Measurements from ENCODE around the gene AEBP2.

The AEBP2 gene

GRCh38 chr12:19490908-19491307 is 51.6 kb downstream of the AEBP2 start:
- Histone ChIP-seq H3K27me3 (ENCODE audit: low read depth, low read length) (no peaks in the 10 kb centered on the region), H3K27ac (ENCODE audit: low read length) (no peak overlapping the region), H3K79me2 (ENCODE audit: low read length) (peaks cover 82% of the 10 kb centered on the region), H4K20me1 (ENCODE audit: insufficient read depth, low read length) (peaks cover 20% of the 10 kb centered on the region), H3K4me2 (ENCODE audit: low read length) (no peak overlapping the region), H3K9ac (ENCODE audit: low read length) (no peak overlapping the region), H3K36me3 (replicated peaks; ENCODE audit: low read depth, low read length) (peaks cover 22% of the 10 kb centered on the region), H3K4me1 (ENCODE audit: low read length) (0 out of 2 replicates have a peak, but pooled peaks cover 3% of the 10 kb centered on the region), H3K9me3 (ENCODE audit: insufficient read depth, low read length) (no peaks in the 10 kb centered on the region), H3K4me3 (ENCODE audit: low read length) (no peak overlapping the region), H2AFZ (ENCODE audit: low read depth, low read length) (no peak overlapping the region)
- TF ChIP-seq EZH2phosphoT487 (IDR thresholded peaks at IDR 0.05; ENCODE audit: low read depth), result no peak
- no peak for TF ChIP-seq CTCF (IDR thresholded peaks at IDR 0.05; ENCODE audit: low read depth, low read length)

DNA sequence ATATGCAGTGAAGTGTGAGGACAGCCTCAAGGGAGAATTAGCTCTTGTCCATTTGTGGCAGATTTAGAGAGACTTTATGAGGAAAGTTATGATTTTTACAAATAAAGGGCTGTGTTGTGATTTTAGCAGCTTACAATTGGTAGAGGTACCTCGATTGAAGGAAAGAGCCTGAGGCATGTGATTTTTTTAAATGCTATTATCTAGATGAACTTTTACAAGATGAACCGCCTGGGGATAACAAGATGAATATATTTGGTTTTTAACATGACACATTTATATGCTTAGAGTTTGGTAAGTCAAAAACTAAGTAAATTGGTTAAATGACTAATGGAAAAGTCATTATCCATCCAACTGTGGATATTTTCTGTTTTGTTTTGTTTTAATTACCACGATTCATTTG is 52.6 kb downstream of the AEBP2 start:
- peaks cover 75% of the 10 kb centered on the region for H3K79me2 ChIP-seq (ENCODE audit: low read length)
- TF ChIP-seq EZH2phosphoT487 (IDR thresholded peaks at IDR 0.05; ENCODE audit: low read depth) (no peak), CTCF (IDR thresholded peaks at IDR 0.05; ENCODE audit: low read depth, low read length) (no peak)
- no peak overlapping the region for H3K4me3 ChIP-seq (ENCODE audit: low read length)
- H3K27ac ChIP-seq (ENCODE audit: low read length), result no peak overlapping the region
- H2AFZ ChIP-seq (ENCODE audit: low read depth, low read length), result no peak overlapping the region
- no peaks in the 10 kb centered on the region for H3K27me3 ChIP-seq (ENCODE audit: low read depth, low read length)
- no peaks in the 10 kb centered on the region for H3K9me3 ChIP-seq (ENCODE audit: insufficient read depth, low read length)
- H3K4me2 ChIP-seq (ENCODE audit: low read length), result no peak overlapping the region
- 0 out of 2 replicates have a peak, but pooled peaks cover 3% of the 10 kb centered on the region for H3K4me1 ChIP-seq (ENCODE audit: low read length)
- peaks cover 16% of the 10 kb centered on the region for H3K36me3 ChIP-seq (replicated peaks; ENCODE audit: low read depth, low read length)
- H3K9ac ChIP-seq (ENCODE audit: low read length), result no peak overlapping the region
- H4K20me1 ChIP-seq (ENCODE audit: insufficient read depth, low read length), result peaks cover 10% of the 10 kb centered on the region

DNA sequence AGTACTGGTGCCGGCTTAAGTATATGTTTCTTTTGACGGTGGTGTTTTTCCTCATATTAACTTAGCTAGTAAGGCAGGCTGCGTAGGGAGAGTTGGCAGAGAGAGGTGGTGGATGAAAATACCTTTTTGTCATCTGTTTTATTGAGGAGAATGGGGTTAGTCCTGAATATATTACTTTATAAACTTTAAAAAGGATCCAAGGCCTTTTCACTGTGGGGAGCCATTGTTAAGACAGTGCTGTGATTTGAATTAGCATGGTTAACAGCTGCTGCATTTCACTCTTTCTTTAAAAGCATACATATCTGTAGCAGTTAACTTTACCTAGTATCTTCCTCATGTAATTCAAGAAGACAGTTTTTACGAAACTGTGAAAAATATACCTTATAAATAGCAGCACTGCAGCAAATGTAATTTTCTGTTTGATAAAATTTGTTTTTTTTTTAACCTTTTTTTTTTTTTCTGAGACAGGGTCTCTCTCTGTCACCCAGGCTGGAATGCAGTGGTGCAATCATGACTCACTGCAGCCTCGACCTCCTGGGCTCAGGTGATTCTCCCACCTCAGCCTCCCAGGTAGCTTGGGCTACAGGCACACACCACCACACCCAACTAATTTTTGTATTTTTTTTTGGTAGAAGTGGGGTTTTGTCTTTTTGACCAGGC is 57.1 kb downstream of the AEBP2 start:
- peaks cover 57% of the 10 kb centered on the region for H3K79me2 ChIP-seq (ENCODE audit: low read length)
- no peak overlapping the region for H2AFZ ChIP-seq (ENCODE audit: low read depth, low read length)

GRCh38 chr12:19498099-19498498 is 58.8 kb downstream of the AEBP2 start:
- peaks cover 3% of the 10 kb centered on the region; the same call in 1 of the 2 replicates for H4K20me1 ChIP-seq (ENCODE audit: insufficient read depth, low read length)

More for the DNA sequence above, 57.1 kb downstream of the AEBP2 start:
- no peaks in the 10 kb centered on the region for H3K4me1 ChIP-seq (ENCODE audit: low read length)
- H3K4me3 ChIP-seq (ENCODE audit: low read length), result no peak overlapping the region
- H3K27ac ChIP-seq (ENCODE audit: low read length), result no peak overlapping the region
- peaks cover 3% of the 10 kb centered on the region; the same call in 1 of the 2 replicates for H4K20me1 ChIP-seq (ENCODE audit: insufficient read depth, low read length)
- H3K9ac ChIP-seq (ENCODE audit: low read length), result no peak overlapping the region
- no peaks in the 10 kb centered on the region for H3K9me3 ChIP-seq (ENCODE audit: insufficient read depth, low read length)
- no peak for TF ChIP-seq CTCF (IDR thresholded peaks at IDR 0.05; ENCODE audit: low read depth, low read length)
- no peak for TF ChIP-seq EZH2phosphoT487 (IDR thresholded peaks at IDR 0.05; ENCODE audit: low read depth)
- H3K27me3 ChIP-seq (ENCODE audit: low read depth, low read length), result no peaks in the 10 kb centered on the region
- H3K4me2 ChIP-seq (ENCODE audit: low read length), result no peak overlapping the region
- peaks cover 23% of the 10 kb centered on the region for H3K36me3 ChIP-seq (replicated peaks; ENCODE audit: low read depth, low read length)

More at GRCh38 chr12:19498099-19498498, 58.8 kb downstream of the AEBP2 start:
- Histone ChIP-seq H3K9ac (ENCODE audit: low read length) (no peak overlapping the region), H3K79me2 (ENCODE audit: low read length) (peaks cover 54% of the 10 kb centered on the region), H3K27ac (ENCODE audit: low read length) (no peak overlapping the region), H3K27me3 (ENCODE audit: low read depth, low read length) (no peaks in the 10 kb centered on the region), H3K9me3 (ENCODE audit: insufficient read depth, low read length) (no peaks in the 10 kb centered on the region), H3K4me1 (ENCODE audit: low read length) (no peaks in the 10 kb centered on the region), H2AFZ (ENCODE audit: low read depth, low read length) (no peak overlapping the region), H3K4me3 (ENCODE audit: low read length) (no peak overlapping the region), H3K36me3 (replicated peaks; ENCODE audit: low read depth, low read length) (peaks cover 27% of the 10 kb centered on the region), H3K4me2 (ENCODE audit: low read length) (no peak overlapping the region)
- TF ChIP-seq EZH2phosphoT487 (IDR thresholded peaks at IDR 0.05; ENCODE audit: low read depth) (no peak), CTCF (IDR thresholded peaks at IDR 0.05; ENCODE audit: low read depth, low read length) (no peak)

Measured in OCI-LY3 (cell line).